Head of caudate nucleus (tissue), 42 donors: ENCODE measurements around the gene NEURL3.
"Not testable (repeated sequence)": the region's sequence is repeated elsewhere in the genome, so short reads cannot be mapped to it uniquely, and the experiment has no call there.

ENCODE experiments used
- DNase-seq, 42 donors: peaks; one replicate each; pipeline versions ENCODE4 v3.0.0 to v3.0.0-alpha.2; 2020 to 2021; ENCODE audit warnings: mixed read lengths in 7 of 42
- intact Hi-C: fragments of 100-400 bp; cut with DNase I; formaldehyde crosslinking; loops from one replicate; pipeline ENCODE4 v1.15.0; 2022

The NEURL3 gene

DNA sequence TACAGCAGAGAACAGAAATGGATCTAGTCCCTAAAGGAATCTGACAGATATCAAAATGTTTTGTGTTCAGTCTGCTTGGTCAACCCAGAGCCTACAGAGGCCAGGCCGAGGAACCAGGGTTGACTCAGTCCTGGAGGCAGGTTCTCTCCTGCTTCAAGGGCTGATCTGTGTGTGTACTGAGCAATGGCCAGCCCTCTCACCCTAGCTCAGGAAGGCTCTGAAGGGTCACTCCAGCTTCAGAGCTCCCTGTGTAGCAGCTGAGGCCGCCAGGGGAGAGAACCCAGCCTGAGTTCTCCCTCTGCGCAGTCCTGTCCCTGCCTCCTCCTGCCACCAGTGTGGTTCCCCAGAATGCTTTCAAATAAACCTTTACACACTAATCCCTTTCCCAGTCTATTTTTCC is 41.1 kb downstream of the NEURL3 start:
- DNase-seq: no peak
- intact Hi-C loops: no loop called here

DNA sequence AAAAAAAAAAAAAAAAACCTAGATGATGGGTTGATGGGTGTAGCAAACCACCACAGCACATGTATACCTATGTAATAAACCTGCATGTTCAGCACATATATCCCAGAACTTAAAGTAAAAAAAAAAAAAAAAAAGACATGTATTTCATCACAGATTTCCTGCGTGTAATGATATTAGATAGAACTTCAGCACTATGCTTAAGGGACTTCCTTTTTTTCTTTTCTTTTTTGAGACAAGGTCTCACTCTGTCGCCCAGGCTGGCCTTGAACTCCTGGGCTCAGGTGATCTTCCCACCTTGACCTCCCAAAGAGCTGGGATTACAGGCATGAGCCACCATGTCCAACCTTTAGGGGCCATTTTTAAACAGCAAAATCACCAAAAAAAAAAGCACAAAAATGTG is 42.0 kb downstream of the NEURL3 start:
- intact Hi-C loops: no loop called here
- no peak for DNase-seq

DNA sequence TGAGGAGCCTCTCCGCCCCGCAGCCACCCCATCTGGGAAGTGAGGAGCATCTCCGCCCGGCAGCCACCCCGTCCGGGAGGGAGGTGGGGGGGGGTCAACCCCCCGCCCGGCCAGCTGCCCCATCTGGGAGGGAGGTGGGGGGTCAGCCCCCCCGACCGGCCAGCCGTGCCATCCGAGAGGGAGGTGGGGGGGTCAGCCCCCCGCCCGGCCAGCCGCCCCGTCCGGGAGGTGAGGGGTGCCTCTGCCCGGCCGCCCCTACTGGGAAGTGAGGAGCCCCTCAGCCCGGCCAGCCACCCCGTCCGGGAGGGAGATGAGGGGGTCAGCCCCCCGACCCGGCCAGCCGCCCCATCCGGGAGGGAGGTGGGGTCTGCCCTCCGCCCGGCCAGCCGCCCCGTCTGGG is 43.5 kb downstream of the NEURL3 start:
- DNase-seq, intact Hi-C loops: not testable (repeated sequence)

DNA sequence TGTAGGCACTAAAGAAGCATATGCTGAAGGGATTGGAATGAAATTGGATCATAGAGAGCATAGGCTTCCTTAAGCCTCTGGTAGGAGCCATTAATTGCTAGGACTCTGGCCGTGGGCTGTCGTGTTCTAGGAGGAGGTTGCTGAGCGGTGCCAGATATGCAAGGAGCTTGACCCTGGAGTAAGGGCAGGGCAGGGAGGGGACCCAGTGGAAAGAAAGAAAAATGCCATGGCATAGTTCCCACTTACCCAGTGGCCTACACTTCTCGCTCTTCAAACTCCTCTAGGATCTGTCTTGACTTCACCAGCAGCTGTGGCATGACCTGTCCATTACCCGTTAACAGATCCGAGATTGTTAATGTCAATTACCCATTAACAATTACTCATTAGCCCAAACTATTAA is 53.1 kb downstream of the NEURL3 start:
- no peak for DNase-seq
- intact Hi-C loops: no loop called here

DNA sequence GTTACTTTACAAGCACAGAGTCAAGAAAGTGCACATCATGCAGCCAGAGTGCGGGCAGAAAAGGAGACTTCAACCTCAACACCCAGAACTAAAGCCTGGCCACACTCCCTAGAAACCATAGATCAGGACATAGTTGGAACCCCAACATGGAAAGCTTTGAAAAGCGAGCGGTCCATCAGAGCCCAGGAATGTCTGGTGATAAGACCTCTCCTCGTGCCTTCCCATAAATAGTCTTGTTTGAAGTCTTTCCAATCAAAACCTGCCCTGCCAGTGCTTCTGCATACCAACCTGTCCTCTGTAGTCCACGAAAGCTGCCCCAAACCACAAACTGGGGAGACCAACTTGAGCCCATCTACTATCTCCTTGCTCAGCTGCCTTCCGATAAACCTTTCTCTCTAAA is 55.5 kb downstream of the NEURL3 start:
- intact Hi-C loops: no loop called here
- no peak for DNase-seq

DNA sequence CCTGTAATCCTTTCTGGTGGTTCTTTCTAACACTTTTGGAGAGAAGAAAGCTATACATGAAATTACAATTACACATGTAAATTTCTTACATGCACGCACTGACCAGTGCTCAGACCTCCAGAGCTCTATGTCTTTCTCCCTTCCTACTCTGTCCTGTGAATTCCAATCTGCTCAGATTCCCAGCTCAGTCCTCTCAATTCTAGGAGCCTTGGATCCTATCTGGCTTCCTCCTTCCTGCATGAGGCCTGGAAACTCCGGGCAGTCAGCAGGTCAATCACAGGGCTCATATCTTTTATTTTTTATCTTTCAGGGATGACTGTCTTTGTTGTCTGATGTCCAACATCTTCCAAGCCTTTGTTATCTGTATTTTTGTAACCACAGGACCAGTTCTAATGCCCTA is 56.0 kb downstream of the NEURL3 start:
- intact Hi-C loops: no loop called here
- no peak for DNase-seq

DNA sequence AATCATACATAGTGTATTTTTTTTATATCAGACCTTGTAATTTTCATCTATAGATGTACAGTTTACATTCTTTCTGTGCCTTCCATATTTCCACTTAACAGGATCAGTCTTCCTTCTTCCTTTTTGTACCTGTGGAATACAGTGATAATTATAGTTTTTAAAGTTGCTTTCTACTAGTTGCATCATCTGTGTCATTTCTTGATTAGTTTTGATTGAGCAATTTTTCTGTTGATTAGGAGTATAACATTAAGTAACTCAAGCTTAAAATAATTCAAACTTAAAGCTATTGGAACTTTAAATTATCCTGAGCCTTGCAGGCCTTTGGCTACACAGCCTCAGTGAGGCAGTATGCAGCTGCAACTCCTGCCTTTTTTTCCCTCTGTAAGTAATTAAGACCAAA is 57.4 kb downstream of the NEURL3 start:
- intact Hi-C loops: no loop called here
- DNase-seq: no peak
